ENCODE measurements around the gene ACE2. TPM values are rescaled to one million over a fixed set of nuclear protein-coding genes. Genes with fewer than 3 reads are reported as not detected.
"Not testable (repeated sequence)": the region's sequence is repeated elsewhere in the genome, so short reads cannot be mapped to it uniquely, and the experiment has no call there.

Gene ACE2
- not detected in 2 replicates for total RNA-seq
- long read RNA-seq: 0 reads

DNA sequence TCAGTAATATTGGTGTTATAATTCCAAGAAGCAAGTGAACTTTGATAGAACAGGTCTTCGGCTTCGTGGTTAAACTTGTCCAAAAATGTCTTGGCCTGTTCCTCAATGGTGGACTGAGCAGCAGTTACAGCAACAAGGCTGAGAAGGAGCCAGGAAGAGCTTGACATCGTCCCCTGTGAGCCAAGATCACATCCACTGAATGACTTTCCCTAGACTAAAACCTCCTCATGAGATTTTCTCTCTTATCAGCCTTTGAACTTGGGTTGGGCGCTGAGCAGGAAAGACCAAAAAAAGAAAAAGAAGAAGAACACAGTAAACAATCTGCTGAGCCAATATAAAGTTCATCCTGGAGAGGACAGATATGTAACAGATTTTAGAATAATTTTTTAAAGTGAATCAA is at the start of gene ACE2:
TSS of gene ACE2 (minus strand) at position 216 of the 400 bp plus-strand sequence. CDS start at position 167, 49 bp downstream.
- no peak for DNase-seq (ENCODE audit: extremely low spot score, unreplicated experiment)
- Mint-ChIP-seq H3K9me3 (ENCODE audit: unreplicated experiment) (no peaks in the 10 kb centered on the region), H3K4me1 (ENCODE audit: unreplicated experiment) (no peaks in the 10 kb centered on the region), H3K36me3 (ENCODE audit: unreplicated experiment) (no peaks in the 10 kb centered on the region), H3K27me3 (ENCODE audit: unreplicated experiment) (no peaks in the 10 kb centered on the region), H3K27ac (ENCODE audit: unreplicated experiment) (no peak within 1 kb of the TSS), H3K4me3 (ENCODE audit: unreplicated experiment) (no peak within 1 kb of the TSS)
- TF ChIP-seq, protein P1, sequence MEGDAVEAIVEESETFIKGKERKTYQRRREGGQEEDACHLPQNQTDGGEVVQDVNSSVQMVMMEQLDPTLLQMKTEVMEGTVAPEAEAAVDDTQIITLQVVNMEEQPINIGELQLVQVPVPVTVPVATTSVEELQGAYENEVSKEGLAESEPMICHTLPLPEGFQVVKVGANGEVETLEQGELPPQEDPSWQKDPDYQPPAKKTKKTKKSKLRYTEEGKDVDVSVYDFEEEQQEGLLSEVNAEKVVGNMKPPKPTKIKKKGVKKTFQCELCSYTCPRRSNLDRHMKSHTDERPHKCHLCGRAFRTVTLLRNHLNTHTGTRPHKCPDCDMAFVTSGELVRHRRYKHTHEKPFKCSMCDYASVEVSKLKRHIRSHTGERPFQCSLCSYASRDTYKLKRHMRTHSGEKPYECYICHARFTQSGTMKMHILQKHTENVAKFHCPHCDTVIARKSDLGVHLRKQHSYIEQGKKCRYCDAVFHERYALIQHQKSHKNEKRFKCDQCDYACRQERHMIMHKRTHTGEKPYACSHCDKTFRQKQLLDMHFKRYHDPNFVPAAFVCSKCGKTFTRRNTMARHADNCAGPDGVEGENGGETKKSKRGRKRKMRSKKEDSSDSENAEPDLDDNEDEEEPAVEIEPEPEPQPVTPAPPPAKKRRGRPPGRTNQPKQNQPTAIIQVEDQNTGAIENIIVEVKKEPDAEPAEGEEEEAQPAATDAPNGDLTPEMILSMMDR (IDR thresholded peaks at IDR 0.05): no peak

DNA sequence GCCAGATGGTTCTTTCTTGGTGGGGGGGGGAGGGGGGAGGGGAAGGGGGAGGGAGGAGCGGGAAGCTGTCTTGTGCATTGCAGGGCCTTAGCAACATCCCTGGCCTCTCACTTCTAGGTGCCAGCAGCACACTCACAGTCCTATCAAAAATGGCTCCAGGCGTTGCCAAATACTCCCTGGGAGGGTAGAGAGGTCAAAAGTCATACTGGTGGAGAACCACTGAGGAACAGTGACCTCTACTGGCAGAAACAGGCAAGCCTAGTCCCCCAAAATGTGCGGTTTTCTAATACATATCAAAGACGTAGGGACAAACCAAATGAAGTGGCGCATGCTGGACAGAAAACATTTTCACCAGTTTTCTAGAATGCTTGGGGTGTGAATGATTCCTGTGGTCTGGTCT is 46.8 kb upstream of the ACE2 start:
- not testable (repeated sequence) for H3K9me3 Mint-ChIP-seq (ENCODE audit: unreplicated experiment); H3K27me3 Mint-ChIP-seq (ENCODE audit: unreplicated experiment); DNase-seq (ENCODE audit: extremely low spot score, unreplicated experiment); H3K4me1 Mint-ChIP-seq (ENCODE audit: unreplicated experiment); H3K27ac Mint-ChIP-seq (ENCODE audit: unreplicated experiment); H3K36me3 Mint-ChIP-seq (ENCODE audit: unreplicated experiment); H3K4me3 Mint-ChIP-seq (ENCODE audit: unreplicated experiment)

DNA sequence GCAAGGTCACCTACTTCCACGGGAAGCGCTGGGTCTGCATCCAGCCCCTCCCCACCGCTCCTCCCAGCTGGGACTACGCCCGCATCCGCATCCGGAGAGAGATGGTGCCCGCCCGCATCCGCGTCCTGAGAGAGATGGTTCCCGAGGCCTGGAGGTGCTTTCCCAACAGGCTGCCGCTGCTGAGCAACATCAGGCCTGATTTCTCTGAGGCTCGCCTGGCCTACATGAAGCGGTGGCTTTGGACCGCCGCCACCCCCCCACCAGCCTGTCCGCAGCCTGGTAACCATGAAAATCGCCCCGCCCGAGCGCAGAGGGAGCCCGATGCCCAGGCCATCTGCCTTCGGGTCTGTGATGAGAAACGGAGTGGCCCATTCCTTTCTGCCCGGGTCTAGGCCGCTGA is 45.8 kb upstream of the ACE2 start:
- Mint-ChIP-seq H3K27me3 (ENCODE audit: unreplicated experiment) (peaks cover 6% of the 10 kb centered on the region), H3K9me3 (ENCODE audit: unreplicated experiment) (no peaks in the 10 kb centered on the region), H3K4me1 (ENCODE audit: unreplicated experiment) (no peaks in the 10 kb centered on the region), H3K36me3 (ENCODE audit: unreplicated experiment) (no peaks in the 10 kb centered on the region), H3K27ac (ENCODE audit: unreplicated experiment) (no peak overlapping the region), H3K4me3 (ENCODE audit: unreplicated experiment) (no peak overlapping the region)
- TF ChIP-seq, protein P1 (IDR thresholded peaks at IDR 0.05): no peak
- peak; percentile 84 for DNase-seq (ENCODE audit: extremely low spot score, unreplicated experiment)

DNA sequence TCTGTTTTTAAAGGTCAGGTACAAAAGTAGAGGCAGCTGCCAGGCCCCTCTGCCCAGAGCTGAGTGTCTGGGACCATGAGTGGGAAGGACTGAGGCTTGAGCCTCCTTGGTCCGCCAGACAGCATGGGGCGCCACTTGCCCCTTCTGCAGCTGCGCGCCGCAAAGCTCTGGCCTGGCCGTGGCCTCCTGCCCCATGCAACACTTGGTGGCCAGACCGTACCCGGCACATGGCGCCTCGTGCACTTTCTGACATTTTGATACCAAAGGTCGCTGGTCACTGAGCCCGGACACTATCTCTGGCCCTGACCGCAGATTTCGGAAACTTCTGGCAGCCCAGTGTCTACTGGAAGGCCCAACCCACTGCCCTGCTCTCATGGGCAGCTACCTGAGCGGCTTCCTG is 45.3 kb upstream of the ACE2 start:
- TF ChIP-seq, protein P1 (IDR thresholded peaks at IDR 0.05): no peak
- no peaks in the 10 kb centered on the region for H3K9me3 Mint-ChIP-seq (ENCODE audit: unreplicated experiment)
- peaks cover 6% of the 10 kb centered on the region for H3K27me3 Mint-ChIP-seq (ENCODE audit: unreplicated experiment)
- no peaks in the 10 kb centered on the region for H3K4me1 Mint-ChIP-seq (ENCODE audit: unreplicated experiment)
- H3K36me3 Mint-ChIP-seq (ENCODE audit: unreplicated experiment): no peaks in the 10 kb centered on the region
- no peak for DNase-seq (ENCODE audit: extremely low spot score, unreplicated experiment)
- H3K27ac Mint-ChIP-seq (ENCODE audit: unreplicated experiment): no peak overlapping the region
- no peak overlapping the region for H3K4me3 Mint-ChIP-seq (ENCODE audit: unreplicated experiment)

DNA sequence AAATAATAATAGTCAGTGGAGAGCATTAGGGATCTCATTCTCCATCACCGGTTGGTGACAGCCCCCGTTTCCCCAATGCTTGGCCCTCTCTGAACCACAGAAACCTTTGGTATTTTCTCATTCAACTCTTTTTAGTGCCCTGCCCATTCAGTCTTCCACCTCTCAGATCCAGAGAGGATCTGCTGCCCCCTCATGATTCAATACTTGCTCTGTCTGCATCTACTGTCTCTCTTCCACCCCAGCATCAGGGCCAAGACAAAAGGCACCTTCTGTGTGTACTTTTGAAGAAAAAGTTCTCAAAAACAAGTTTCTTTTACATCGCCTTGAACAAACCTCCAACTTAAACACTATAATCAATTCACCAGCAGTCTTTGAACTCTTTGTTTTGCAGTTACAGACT is 44.5 kb upstream of the ACE2 start:
- DNase-seq (ENCODE audit: extremely low spot score, unreplicated experiment): no peak
- no peaks in the 10 kb centered on the region for H3K36me3 Mint-ChIP-seq (ENCODE audit: unreplicated experiment)
- no peaks in the 10 kb centered on the region for H3K4me1 Mint-ChIP-seq (ENCODE audit: unreplicated experiment)
- H3K4me3 Mint-ChIP-seq (ENCODE audit: unreplicated experiment): no peak overlapping the region
- H3K27ac Mint-ChIP-seq (ENCODE audit: unreplicated experiment): no peak overlapping the region
- peaks cover 6% of the 10 kb centered on the region for H3K27me3 Mint-ChIP-seq (ENCODE audit: unreplicated experiment)
- TF ChIP-seq, protein P1 (IDR thresholded peaks at IDR 0.05): no peak
- H3K9me3 Mint-ChIP-seq (ENCODE audit: unreplicated experiment): no peaks in the 10 kb centered on the region

DNA sequence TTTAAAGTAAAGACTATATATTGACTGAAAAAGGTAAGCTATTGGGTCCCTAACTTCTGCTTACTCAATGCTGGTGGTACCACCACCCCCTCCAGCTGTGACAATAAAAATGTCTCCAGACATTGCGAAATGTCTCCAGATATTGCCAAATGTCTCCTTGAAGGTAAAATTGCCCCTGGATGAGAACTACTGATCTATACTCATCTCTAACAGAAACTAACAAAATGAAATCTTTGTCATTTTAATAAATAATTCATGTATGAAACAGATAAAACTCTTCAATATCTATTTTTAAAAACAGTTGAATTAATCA is 43.8 kb upstream of the ACE2 start:
- DNase-seq (ENCODE audit: extremely low spot score, unreplicated experiment): no peak
- H3K27me3 Mint-ChIP-seq (ENCODE audit: unreplicated experiment): peaks cover 6% of the 10 kb centered on the region
- H3K4me3 Mint-ChIP-seq (ENCODE audit: unreplicated experiment): no peak overlapping the region
- no peaks in the 10 kb centered on the region for H3K4me1 Mint-ChIP-seq (ENCODE audit: unreplicated experiment)
- TF ChIP-seq, protein P1 (IDR thresholded peaks at IDR 0.05): no peak
- H3K36me3 Mint-ChIP-seq (ENCODE audit: unreplicated experiment): no peaks in the 10 kb centered on the region
- H3K27ac Mint-ChIP-seq (ENCODE audit: unreplicated experiment): no peak overlapping the region
- H3K9me3 Mint-ChIP-seq (ENCODE audit: unreplicated experiment): no peaks in the 10 kb centered on the region

Data from osteocyte (in vitro differentiated cells).